OCI-M2 (cell line): ENCODE measurements around the gene ARAF.

ENCODE experiments used
- DNase-seq: peaks from one replicate; lab custom pipeline; 2025; ENCODE audit not compliant: unreplicated experiment; lab: John Stamatoyannopoulos, UW

Gene ARAF

GRCh38 chrX:47619486-47620302, 58.7 kb downstream of the ARAF start, which contains the start of gene SYN1:
TSS of gene SYN1 (minus strand) at chrX:47619857. CDS start at chrX:47619728, 129 bp downstream.
- DNase-seq = peak; percentile 49

- DNase-seq = no peak
Measured at GRCh38 chrX:47620303-47620685, 59.3 kb downstream of the ARAF start.
